Pons (tissue), 1 donor: Measurements from ENCODE around the gene CRTAP.
"Not testable (repeated sequence)": the region's sequence is repeated elsewhere in the genome, so short reads cannot be mapped to it uniquely, and the experiment has no call there.

ENCODE experiments used
- DNase-seq: peaks from one replicate; pipeline ENCODE4 v3.0.0-alpha.2; 2016; ENCODE audit warnings: low spot score

Gene CRTAP

DNA sequence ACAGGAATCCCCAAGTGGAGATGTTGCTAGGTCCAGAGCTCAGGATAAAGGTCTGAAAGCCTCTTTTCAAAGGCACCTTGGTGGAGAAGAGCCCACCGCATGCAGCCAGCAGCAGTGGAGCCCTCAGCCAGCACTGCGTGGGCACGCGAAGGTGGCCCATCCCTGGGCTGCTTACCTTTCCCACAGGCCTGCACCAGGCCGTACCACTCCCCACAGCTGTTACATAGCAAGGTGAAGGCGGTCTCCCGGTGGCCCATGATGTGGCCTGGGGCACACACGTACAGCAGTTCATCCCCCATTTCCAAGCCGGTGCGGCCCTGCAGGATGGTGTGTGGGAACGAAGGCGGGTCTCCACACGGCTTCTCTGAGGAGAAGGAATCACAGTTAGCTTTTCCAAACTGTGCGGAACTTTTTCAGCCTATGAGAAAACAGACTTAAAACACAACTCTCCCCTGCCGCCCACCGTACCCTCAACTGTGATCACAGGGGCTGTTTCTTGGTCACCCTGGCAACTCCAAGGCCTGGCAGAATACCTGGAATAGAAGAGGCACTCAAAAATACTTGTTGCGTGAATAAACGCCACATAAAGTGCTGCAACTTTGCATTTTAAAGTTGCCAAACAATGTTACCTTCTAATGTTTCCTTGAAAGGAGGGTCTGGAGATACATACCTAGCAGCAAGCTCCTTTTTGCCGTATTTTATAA, 61.0 kb downstream of the CRTAP start:
- DNase-seq: no peak

DNA sequence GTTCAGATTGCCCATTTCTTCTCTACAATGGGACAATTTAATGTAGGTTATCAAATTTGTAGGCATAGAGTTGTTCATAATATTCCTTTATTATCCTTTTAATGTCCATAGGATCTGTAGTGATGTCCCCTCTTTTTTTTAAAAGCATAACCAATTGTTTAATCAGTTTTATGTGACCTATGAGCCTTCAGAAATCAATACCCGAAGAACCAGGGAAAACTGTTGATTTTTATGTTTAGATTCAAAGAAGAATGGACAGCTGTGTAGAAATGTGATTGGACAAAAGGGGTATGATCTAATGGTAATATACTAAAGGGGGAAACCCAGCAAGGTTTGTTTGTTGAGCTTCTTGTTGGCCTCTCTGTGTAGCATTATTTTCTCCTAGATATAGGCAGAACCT, 65.3 kb downstream of the CRTAP start:
- DNase-seq: no peak

DNA sequence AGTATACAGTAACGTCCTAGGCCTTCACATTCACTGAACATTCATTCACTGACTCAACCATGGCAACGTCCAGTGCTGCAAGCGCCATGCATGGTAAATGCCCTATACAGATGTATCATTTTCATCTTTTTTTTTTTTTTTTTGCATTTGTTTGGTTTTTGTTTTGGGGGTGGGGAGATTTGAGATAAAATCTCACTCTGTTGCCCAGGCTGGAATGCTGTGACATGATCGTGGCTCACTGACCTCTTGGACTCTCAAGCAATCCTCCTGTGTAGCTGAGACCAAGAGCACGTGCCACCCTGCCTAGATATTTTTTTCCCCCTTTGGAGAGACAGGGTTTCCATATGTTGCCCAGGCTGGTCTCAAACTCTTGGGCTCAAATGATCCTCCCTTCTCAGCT, 67.4 kb downstream of the CRTAP start:
- DNase-seq: no peak

DNA sequence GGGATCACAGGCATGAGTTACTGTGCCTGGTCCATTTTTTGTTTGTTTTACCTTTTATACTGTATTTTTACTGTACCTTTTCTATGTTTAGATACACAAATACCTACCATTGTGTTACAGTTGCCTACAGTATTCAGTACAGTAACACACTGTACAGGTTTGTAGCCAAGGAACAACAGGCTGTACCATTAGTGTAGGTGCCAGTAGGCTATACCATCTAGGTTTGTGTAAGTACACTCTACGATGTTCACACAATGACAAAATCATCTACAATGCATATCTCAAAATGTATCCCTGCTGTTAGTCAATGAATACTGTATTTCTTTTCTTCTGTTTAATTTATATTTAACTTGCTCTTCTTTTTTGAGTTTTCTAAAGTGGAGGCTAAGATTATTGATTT, 67.8 kb downstream of the CRTAP start:
- not testable (repeated sequence) for DNase-seq

DNA sequence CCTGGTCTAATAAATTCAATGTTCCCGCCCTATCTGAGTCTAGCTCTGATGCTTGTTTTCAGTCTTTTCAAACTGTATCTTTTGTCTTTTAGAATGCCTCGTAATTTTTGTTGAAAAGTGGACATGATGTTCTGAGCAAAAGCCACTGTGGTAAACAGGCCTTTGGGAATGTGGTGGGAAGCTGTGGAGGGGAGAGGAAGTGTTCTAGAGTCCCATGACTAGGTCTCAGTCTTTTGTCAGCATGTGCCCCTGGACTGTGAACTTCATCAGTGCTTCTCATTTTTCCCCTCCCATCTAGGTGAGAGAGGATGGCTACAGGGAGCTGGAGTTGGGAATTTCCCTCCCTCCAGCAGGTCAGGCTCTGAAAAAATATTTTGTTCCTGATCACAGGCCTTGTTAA, 71.0 kb downstream of the CRTAP start:
- no peak for DNase-seq

DNA sequence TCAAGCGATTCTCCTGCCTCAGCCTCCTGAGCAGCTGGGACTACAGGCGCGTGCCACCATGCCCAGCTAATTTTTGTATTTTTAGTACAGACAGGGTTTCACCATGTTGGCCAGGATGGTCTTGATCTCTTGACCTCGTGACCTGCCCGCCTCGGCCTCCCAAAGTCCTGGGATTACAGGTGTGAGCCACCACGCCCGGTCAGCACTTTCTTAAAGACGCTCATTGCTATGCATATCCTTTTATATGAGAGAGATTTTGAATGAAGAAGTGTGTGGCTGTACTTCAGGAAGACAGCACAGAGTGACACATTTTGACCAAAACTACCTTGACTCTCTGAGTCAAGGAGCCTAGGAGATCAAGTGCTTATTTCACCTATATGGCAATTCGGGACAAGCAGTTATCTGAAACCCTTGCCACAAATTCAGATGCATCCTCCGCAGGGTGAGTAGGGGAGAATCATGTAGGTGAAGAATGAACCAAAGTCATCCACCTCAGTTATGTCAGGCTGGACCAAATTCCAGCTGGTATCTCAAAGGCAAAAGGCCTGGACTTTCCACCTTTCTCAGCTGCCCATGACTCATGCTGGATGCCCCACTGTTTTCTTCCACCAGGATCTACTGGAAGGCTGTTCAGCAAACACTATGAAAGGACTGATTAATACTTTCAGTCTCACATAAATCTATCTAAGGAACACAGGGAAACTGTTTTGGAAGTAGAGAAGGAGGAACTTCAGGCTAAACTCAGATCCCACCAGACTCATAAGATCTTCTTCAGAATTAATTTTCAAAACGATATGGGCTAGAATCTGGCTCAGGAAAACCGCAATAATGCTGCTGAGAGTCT, 72.9 kb downstream of the CRTAP start:
- DNase-seq: no peak

DNA sequence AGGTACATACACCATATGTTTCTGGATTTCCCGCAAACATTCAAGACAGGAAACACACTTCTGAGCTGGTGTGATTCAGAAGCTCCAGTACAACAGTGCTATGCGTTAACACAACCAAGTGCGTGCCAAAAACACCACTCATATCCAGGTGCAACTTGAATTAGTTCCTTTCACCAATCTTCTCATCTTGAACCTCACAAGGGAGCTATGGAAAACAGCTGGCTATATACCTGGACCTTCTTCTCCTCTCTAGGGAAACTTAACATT, 73.5 kb downstream of the CRTAP start:
- DNase-seq: no peak

DNA sequence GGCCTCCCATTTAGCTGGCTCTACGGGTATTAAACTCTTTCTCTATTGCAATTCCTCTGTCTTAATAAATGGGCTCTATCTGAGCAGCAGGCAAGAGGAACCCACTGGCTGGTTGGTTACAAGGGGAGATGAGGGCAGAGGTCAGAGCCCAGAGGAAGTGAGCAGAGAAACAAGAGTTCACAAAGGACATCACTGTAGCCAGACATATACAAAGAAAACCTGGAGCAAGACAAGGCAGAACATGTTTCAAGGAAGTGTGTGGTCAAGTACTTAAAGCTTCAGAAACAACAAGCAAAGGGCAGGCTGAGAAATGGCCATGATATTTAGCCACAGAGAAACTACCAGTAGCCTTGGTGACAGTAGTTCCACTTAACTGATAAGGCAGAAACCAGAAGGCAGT, 80.5 kb downstream of the CRTAP start:
- DNase-seq: no peak

DNA sequence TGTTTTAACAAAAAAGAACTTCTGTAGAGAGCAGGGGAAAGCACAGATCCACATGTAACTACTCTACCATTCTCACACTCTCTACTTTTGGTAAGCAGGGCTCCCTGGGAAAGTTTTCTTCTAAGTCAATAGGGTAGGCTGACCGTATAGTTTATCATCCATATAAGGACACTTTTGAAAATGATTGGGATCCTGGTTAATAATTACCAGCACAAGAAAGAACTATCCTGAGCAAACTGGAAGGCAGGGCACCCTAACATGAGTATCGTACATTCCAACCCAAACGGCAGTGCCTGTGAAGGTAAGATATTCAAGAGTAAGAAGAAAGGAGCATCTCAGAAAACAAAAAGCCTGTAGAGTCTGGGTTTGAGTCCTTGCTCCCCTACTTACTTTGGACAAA, 82.7 kb downstream of the CRTAP start:
- no peak for DNase-seq
